Measurements from ENCODE around the gene TICAM1. TPM values are rescaled to one million over a fixed set of nuclear protein-coding genes. Genes with fewer than 3 reads are reported as not detected.
"Not testable (repeated sequence)": the region's sequence is repeated elsewhere in the genome, so short reads cannot be mapped to it uniquely, and the experiment has no call there.

TICAM1 gene
- total RNA-seq, 1 donor from 2014 or later, result 1.2 TPM

GRCh38 chr19:4807188-4807587 lies 24.3 kb downstream of the TICAM1 start:
- DNase-seq (ENCODE audit: low spot score in 2 of 2), result no peak
- no peak for FAIRE-seq

GRCh38 chr19:4806384-4806783 lies 25.1 kb downstream of the TICAM1 start:
- no peak for FAIRE-seq

GRCh38 chr19:4805140-4805539 lies 26.4 kb downstream of the TICAM1 start:
- not testable (repeated sequence) for DNase-seq (ENCODE audit: low spot score in 2 of 2); FAIRE-seq

More at GRCh38 chr19:4806384-4806783, 25.1 kb downstream of the TICAM1 start:
- no peak for DNase-seq (ENCODE audit: low spot score in 2 of 2)

- DNase-seq (ENCODE audit: low spot score in 2 of 2), result peak in 1 of 2 donors; percentile 66
- no peak for FAIRE-seq
These were observed 27.5 kb downstream of the TICAM1 start for GRCh38 chr19:4803736-4804695.

GRCh38 chr19:4802711-4803110 lies 28.8 kb downstream of the TICAM1 start:
- no peak for DNase-seq (ENCODE audit: low spot score in 2 of 2)
- no peak for FAIRE-seq

- FAIRE-seq (no peak), DNase-seq (ENCODE audit: low spot score in 2 of 2) (no peak)
These were observed 30.4 kb downstream of the TICAM1 start for GRCh38 chr19:4801085-4801619.

- FAIRE-seq (no peak), DNase-seq (ENCODE audit: low spot score in 2 of 2) (no peak)
These were observed 30.9 kb downstream of the TICAM1 start for GRCh38 chr19:4800591-4801081.

GRCh38 chr19:4795400-4795799 lies 36.1 kb downstream of the TICAM1 start:
- DNase-seq (ENCODE audit: low spot score in 2 of 2) (no peak), FAIRE-seq (no peak)

GRCh38 chr19:4794971-4795370 lies 36.5 kb downstream of the TICAM1 start:
- no peak for DNase-seq (ENCODE audit: low spot score in 2 of 2)
- FAIRE-seq, result no peak

GRCh38 chr19:4793278-4793677 lies 38.2 kb downstream of the TICAM1 start:
- not testable (repeated sequence) for DNase-seq (ENCODE audit: low spot score in 2 of 2); FAIRE-seq

- DNase-seq (ENCODE audit: low spot score in 2 of 2); FAIRE-seq: not testable (repeated sequence)
These were observed 38.7 kb downstream of the TICAM1 start for GRCh38 chr19:4792866-4793195.

- not testable (repeated sequence) for FAIRE-seq; DNase-seq (ENCODE audit: low spot score in 2 of 2)
These were observed 39.3 kb downstream of the TICAM1 start for GRCh38 chr19:4792019-4792865.

GRCh38 chr19:4791183-4792018 lies 40.1 kb downstream of the TICAM1 start, which contains the start of gene FEM1A:
Gene FEM1A, plus strand, starts transcription at chr19:4791734. Its CDS starts 121 bp downstream, at chr19:4791855.
- FAIRE-seq (peak; percentile 98), DNase-seq (ENCODE audit: low spot score in 2 of 2) (peak; percentile 98 to 99)

GRCh38 chr19:4786412-4787016 lies 45.0 kb downstream of the TICAM1 start:
- not testable (repeated sequence) for FAIRE-seq; DNase-seq (ENCODE audit: low spot score in 2 of 2)

- FAIRE-seq, result no peak
These were observed 49.7 kb downstream of the TICAM1 start for GRCh38 chr19:4781801-4782200.

GRCh38 chr19:4780860-4781259 lies 50.7 kb downstream of the TICAM1 start:
- no peak for DNase-seq (ENCODE audit: low spot score in 2 of 2)
- FAIRE-seq, result no peak

More at GRCh38 chr19:4781801-4782200, 49.7 kb downstream of the TICAM1 start:
- no peak for DNase-seq (ENCODE audit: low spot score in 2 of 2)

- FAIRE-seq; DNase-seq (ENCODE audit: low spot score in 2 of 2): not testable (repeated sequence)
These were observed 53.4 kb downstream of the TICAM1 start for GRCh38 chr19:4778124-4778523.

GRCh38 chr19:4776436-4777211 lies 54.9 kb downstream of the TICAM1 start:
- DNase-seq (ENCODE audit: low spot score in 2 of 2) (no peak), FAIRE-seq (no peak)

Data from frontal cortex (tissue), 4 donors.